ENCODE data around the gene EPB41L4B.

DNA sequence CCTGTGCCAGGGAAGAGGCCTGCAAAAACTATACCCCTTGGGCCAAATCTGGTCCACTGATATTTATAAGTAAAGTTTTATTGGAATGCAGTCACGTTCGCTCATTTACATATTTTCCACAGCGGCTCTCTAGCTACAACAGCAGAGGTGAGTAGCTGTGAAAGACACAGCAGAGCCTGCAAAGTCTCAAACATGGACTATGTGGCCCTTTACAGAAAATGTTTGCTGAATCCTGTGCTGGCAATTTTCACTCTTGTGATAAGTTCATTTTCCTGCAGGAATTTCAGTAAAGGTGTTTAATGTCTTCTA is 70.1 kb downstream of the EPB41L4B start:
- TF ChIP-seq, protein P1, sequence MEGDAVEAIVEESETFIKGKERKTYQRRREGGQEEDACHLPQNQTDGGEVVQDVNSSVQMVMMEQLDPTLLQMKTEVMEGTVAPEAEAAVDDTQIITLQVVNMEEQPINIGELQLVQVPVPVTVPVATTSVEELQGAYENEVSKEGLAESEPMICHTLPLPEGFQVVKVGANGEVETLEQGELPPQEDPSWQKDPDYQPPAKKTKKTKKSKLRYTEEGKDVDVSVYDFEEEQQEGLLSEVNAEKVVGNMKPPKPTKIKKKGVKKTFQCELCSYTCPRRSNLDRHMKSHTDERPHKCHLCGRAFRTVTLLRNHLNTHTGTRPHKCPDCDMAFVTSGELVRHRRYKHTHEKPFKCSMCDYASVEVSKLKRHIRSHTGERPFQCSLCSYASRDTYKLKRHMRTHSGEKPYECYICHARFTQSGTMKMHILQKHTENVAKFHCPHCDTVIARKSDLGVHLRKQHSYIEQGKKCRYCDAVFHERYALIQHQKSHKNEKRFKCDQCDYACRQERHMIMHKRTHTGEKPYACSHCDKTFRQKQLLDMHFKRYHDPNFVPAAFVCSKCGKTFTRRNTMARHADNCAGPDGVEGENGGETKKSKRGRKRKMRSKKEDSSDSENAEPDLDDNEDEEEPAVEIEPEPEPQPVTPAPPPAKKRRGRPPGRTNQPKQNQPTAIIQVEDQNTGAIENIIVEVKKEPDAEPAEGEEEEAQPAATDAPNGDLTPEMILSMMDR (conservative IDR thresholded peaks at IDR 0.05 in 1 of 2, IDR thresholded peaks at IDR 0.05 in 1 of 2; ENCODE audit: extremely low read depth in 1 of 2, insufficient read depth in 1 of 2, low read depth in 1 of 2, low read length in 2 of 2) = no peak
- TF ChIP-seq EZH2 (IDR thresholded peaks at IDR 0.05; ENCODE audit: borderline replicate concordance, low read length) = no peak
